GM18907 (cell line): ENCODE results near the gene RUSF1.

ENCODE experiments used
- ATAC-seq: cut with Tn5 transposase; IDR thresholded peaks from one replicate; pipeline ENCODE4 v1.9.1; 2021; ENCODE audit warnings: mild to moderate bottlenecking, moderate library complexity; ENCODE audit not compliant: unreplicated experiment

RUSF1 gene

DNA sequence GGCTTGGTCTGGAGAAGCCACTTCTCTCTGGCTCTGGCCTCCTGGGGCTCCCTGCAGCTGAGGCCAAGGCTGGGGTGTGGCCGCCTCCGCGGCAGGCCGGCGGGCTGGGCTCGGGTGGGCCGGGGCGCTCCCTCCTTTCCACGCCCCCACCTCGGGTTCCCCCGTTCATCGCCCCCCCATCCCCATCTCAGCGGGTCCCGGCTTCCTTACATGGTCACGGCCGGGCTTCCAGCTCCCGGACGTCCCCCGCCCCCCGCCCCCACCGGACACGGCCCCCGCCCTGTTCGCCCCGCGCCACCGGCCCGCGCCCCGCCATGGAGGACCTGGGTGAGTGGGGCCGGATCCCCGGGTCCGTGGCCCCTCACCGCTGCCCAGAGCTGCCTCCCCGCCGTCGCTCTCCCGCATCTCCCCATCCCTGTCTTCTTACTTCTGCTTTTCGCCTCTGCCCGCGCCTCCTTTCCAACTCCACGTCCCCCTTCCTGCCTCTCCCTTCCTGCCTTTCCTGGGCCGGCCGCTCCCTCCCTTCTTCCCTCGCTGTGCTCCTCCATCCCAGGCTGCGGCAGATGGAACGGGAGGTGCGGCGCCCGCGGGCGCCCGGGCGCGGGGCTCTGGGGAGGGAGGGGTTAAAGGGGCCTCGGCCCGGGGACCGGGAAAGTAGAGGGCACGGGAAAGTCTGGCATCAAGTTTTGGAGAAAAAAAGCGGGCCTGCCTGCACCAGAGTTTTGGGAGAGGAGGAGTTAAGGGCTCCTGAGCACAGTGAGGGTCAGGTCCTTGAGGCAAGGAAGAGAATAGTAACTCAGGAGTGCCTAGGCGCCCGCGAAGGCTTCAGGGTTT, 36.1 kb downstream of the RUSF1 start, which contains the start of gene TGFB1I1:
TGFB1I1 (plus strand) TSS at position 278 of the 834 bp plus-strand sequence; CDS start at position 315, 37 bp downstream.
- no peak for ATAC-seq

DNA sequence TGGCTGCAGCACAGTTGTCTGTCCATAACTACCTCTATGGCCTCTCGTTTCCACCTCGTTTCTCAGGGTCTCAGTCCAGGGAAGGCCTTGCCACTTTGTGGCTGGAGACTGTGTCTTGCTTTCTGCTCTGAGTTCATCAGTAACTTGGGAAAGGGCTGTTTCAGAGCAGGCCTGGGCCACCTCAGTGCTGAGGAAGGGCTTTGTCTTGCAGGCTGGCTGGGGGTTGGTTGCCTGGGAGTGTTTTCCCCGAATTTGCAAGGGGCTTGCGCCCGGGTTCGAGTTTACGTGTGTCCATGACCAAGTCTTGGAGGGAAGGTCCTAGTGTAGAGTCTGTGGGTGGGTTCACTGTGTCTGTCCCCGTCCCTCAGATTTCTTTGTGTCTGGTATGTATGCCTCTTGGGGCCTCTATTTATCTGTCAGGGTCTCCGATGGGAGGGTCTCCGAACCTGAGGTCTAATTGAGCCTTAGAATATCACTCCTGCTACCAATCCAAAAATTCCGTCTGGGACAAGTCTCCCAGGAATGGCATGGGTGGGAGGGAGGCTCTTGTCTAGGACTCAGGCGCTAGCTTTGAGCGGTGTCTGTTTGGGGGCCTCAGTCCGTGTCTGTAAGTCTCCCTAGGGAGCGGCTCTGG, 36.8 kb downstream of the RUSF1 start:
- no peak for ATAC-seq

DNA sequence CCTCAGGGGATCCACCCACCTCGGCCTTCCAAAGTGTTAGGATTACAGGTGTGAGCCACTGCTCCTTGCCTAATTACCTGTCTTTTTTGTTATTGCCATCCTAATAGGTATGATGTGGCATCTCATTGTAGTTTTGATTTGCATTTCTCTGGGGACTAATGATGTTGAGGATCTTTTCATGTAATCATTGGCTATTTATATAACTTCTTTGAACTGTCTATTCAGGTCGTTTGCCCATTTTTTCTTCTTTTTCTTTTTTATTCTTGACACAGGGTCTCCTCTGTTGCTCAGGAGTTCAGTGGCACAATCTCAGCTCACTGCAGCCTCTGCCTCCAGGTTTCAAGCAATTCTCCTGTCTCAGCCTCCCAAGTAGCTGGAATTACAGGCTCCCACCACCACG, 37.6 kb downstream of the RUSF1 start:
- no peak for ATAC-seq

DNA sequence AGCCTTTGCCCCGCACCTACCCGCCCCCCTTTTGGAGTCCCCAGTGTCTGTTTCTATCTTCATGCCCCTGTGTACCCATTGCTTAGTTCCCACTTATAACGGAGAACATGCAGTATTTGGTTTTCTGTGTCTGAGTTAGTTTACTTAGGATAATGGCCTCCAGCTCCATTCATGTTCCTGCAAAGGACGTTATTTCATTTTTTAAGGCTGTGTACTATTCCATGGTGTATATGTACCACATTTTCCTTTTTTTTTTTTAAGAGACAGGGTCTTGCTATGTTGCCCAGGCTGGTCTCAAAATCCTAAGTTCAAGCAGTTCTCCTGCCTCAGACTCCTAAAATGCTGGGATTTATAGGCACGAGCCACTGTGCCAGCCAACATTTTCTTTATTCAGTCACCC, 40.3 kb downstream of the RUSF1 start:
- ATAC-seq: no peak

DNA sequence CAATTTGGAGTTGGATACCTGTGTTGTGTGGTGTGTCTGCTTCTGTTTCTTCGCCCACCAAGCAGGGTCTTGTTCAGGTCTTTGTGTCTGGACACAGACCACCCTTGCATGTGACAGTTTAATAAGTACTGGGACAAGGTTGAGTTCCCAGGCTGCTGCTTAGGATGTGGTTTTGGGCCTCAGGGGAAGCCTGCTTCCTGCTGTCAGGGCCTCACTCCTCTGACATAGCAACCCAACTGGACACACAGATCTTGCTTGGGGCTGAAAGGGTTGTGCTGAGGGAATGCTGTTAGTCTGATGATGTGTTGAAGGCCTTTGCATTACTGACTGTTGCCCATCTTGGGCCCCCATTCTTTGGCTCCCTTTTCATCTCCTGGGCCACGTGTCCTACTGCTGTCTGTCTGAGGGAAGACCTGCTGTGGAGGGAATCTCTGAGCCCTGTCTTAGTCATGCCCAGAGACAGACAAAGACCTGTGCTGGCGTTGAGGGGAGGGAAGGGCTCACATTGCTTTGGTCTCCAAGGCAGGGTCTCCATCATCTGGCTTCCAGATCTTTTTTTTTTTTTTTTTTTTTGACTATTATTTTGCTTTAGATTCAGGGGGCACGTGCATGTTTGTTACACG, 40.9 kb downstream of the RUSF1 start:
- peak; percentile 67 for ATAC-seq

DNA sequence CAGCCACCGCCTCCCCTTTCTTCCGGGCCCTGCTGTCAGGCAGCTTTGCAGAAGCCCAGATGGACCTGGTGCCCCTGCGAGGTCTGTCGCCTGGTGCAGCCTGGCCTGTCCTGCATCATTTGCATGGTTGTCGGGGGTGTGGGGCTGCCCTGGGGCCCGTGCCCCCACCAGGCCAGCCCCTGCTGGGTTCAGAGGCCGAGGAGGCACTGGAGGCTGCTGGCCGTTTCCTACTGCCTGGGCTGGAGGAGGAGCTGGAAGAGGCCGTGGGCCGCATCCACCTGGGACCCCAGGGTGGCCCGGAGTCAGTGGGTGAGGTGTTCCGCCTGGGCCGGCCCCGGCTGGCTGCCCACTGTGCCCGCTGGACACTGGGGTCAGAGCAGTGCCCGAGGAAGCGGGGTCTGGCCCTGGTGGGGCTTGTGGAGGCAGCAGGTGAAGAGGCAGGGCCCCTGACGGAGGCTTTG, 41.8 kb downstream of the RUSF1 start:
- no peak for ATAC-seq

DNA sequence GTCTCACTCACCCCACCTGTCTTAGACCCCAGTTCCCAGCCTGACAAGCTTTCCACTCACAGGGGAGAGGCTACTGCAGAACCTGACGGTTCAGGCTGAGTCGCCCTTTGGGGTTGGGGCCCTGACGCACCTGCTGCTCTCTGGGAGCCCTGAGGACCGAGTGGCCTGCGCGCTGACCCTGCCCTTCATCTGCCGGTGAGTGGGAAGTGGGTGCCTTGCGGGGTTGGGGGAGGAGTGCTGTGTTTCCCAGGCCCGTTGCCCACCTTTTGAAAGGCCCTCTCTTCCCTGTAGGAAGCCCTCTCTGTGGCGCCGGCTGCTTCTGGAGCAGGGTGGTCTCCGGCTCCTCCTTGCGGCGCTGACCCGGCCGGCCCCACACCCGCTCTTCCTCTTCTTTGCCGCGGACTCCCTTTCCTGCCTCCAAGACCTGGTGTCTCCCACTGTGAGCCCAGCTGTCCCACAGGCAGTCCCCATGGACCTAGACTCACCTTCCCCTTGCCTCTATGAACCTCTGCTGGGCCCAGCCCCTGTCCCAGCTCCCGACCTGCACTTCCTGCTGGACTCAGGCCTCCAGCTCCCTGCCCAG, 42.3 kb downstream of the RUSF1 start:
- no peak for ATAC-seq

DNA sequence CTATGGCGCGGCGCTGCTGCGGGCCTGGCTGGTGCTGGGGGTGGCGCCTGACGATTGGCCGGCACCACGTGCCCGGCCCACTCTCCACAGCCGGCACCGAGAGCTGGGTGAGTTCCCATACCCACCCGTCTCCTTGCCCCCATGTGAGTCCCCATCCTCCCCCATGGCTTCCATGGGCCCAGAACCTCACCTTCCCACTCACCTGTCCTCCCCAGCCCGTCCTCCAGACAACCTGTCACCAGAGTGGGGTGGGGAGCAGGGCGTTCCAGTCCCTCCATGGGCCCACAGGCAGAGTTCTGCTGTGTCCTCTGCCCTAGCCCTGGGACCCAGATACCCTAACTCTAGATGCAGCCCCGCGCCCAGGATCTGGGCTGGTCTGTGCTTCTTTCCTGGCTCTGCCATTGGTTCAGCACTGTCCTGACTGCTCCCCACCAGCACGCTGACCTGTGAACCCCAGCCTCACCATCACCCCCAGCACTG, 43.4 kb downstream of the RUSF1 start:
- ATAC-seq: no peak

DNA sequence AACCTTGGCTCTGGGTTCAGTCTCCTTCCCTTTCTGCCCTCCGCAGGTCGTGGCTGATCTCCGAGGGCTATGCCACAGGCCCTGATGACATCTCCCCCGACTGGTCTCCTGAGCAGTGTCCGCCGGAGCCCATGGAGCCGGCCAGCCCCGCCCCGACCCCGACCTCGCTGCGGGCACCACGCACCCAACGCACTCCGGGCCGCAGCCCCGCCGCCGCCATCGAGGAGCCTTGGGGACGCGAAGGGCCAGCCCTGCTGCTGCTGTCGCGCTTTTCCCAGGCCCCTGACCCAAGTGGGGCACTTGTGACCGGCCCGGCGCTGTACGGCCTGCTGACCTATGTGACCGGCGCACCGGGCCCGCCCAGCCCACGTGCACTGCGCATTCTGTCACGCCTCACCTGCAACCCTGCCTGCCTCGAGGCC, 43.8 kb downstream of the RUSF1 start:
- ATAC-seq: no peak

DNA sequence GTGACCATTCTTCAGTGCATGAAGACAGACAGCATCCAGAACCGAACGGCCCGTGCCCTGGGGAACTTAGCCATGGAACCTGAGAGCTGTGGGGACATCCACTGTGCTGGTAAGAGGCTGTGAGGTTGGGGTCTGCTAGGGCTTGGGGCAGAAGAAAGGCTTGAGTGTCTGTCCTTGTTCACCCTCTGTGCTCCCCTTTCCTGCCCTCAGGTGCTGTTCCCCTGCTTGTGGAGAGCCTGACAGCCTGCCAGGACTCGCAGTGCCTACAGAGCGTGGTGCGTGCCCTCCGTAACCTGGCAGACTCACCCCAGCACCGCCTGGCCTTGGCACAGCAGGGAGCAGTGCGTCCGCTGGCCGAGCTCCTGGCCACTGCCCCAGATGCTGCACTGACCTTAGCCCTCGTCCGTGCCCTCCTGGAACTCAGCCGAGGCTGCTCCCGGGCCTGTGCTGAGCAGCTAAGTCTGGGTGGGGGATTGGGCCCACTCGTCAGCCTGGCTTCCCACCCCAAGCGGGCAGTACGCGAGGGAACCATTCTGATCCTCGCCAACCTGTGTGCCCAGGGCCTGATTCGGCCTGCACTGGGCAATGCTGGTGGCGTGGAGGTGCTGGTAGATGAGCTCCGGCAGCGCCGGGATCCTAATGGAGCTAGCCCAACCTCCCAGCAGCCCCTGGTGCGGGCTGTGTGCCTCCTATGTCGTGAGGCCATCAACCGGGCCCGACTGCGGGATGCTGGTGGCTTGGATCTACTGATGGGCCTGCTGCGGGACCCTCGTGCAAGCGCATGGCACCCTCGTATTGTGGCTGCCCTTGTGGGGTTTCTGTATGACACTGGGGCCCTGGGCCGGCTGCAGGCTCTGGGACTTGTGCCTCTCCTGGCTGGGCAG, 46.0 kb downstream of the RUSF1 start:
- ATAC-seq: no peak

DNA sequence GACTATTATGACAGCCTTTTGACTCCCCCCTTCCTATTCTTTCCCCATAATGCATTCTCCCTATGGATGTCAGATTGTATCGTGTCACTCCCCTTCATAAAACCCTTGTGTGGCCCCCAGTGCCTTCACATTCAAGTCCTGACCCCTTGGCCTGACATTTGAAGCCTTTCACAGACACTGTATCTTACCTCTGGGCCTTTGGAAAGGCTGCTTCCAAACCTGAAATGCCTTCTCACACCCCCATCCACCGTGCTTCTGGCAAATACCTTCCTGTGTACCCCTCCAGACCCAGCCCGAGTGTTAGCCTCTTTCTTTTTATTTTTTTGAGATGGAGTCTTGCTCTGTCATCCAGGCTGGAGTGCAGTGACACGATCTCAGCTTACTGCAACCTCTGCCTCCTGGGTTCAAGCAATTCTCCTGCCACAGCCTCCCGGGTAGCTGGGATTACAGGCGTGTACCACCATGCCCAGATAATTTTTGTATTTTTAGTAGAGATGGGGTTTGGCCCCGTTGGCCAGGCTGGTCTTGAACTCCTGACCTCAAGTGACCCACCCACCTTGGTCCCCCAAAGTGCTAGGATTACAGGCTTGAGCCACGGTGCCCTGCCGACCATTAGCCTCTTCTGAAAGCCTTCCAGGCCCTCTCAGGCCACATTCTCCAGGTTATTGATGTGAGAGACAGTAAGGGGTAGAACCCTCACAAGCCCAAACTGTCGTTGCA, 46.8 kb downstream of the RUSF1 start:
- ATAC-seq: no peak

DNA sequence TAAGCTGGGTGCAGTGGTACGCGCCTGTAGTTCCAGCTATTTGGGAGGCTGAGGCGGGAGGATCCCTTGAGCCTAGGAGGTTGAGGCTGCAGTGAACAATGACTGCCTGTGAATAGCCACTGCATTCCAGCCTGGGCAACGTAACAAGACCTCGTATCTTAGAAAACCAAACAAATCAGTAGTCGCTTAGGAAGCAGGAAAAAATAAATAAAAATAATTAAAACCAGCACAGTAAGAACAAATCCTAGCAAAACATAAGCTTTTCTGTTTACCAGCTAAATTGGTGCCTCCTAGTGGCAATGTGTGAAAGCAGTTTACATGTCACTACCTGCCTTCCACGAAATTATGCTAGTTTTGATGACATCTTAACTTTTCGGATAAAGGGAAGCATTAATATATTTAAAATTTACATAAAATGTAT, 47.6 kb downstream of the RUSF1 start:
- no peak for ATAC-seq

DNA sequence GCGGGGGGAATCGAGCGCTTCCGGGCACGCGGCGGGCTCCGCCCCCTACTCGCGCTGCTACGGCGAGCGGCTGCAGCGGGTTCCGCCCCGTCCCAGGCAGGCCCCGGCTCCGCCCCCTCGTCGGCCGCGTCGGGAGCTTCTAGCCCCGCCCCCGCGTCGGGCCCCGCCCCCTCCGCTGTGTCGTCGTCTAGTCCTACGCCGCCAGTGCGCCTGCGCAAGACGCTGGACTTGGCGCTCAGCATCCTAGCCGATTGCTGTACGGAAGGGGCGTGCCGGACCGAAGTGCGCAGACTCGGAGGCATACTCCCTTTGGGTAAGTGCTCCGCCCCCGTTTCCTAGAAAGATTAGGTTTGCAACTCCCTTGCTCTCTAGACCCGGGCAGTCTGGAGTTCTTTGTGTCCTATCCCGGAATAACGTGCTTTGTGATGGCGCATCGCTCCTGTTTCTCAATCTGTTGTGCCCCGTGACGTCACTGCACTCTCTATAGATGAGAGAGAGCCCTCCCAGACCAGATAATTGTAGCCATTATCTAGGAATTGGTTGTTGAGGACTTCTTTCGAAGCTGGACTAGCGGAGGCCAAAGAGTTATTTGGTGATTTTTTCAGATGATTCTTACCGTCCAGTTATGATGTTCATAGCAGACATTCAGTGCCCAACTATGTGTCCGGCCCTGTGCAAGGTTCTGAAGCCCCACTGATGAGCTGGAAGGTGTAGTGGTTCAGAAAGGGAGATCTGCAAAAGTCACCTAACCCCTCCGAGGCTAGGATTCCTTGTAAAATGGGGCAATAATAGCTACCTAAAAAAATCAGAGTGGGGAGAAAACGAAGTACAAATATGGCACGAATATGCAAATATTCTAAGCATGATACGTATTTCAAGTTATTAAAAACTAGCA, 48.3 kb downstream of the RUSF1 start:
- ATAC-seq: peak; percentile 74

DNA sequence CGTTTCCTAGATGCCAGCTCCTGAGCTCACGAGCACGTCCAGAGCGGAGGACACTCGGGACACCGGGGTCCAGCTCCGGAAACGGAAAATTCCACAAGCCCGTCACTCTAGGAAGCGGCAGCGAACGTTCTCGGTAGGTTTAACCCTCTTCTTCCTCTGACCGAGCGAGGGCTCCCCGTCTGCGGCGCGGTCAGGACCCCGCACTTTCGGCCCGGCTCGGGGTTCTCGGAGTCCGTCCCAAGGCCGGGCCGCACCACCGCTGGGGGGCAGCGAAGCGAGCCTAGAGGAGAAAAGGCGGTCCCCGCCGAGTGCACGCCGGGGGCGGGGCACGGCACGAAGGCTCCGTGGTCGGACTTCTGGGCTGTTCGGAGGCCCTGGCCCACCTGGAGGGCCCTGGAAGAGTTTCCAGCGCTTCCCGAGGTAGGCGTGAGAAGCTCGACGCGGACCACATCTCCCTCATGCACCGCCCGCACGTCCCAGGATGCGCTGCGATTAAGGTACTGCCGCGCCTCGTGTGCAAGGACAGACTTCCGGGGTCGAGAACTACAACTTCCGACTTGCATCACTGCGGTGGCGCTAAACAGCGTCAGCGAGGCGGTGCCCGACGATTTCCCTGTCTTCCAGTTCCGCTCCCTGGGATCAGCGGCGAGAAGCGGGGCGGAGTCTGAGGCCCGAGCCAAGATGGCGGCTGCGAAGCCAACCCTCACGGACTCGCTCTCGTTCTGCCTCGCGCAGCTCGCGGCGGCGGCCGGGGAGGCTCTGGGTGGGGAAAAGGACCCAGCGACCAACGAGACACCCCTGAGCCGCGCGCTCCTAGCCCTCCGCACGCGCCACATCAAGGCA, 49.1 kb downstream of the RUSF1 start, which contains the start of gene ARMC5:
ARMC5 (plus strand) TSS at position 658 of the 843 bp plus-strand sequence; CDS start at position 682, 24 bp downstream.
- peak; percentile 82 for ATAC-seq

DNA sequence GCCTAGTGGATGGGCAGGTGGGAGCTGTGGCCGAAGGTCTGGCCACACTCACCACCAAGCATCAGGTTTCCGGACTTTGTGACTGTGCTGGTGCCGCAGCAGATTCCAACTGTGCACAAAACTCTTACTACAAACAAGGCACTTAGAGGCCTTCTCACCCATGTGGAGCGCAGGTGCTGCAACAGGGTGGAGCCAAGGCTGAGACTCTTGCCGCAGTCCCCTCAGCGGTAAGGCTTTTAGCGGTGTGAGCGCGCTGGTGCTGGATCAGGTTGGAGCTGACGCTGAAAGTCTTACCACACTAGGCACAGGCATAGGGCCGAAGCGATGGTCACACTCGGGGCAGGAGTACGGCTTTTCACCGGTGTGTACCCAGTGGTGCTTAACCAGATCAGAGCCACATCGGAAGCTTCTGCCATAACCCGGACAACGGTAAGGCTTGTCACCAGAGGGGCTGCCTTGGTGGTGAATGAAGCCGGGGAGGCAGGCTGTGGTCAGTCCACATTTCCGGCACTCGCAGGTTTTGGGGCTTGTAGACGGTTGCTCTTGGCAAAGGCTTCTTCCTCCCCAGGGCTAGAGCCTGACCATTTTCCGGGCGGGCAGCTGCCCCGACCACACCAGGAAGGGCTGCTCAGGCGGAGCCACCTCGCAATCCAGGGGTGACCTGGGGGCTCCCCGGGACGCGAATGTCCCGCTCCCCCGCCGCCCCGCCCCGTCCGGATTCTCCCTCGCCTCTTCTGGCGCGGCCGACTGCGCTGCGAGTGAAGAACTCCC, 49.9 kb downstream of the RUSF1 start:
- peak; percentile 18 for ATAC-seq

DNA sequence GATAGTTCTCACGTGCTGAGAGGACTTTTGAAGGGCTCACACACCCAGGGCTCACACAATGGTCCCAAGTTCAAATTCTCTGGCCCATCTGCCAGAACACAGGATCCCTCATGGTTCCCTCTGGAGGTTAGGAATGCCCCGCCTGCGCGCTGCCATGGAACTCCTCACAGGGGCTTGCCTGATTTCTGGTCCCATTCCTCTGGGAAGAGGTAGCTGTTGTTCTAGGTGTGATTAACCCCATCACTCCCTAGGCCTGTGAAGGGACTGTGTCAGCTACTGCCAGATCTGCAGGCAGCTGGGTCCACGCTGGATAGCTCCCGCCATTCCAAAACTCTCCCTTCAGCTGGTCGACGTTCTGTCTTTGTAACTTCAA, 51.2 kb downstream of the RUSF1 start:
- ATAC-seq: no peak
